HG03175 (cell line): ENCODE data around the gene ISOC2.
"Not testable (repeated sequence)": the region's sequence is repeated elsewhere in the genome, so short reads cannot be mapped to it uniquely, and the experiment has no call there.

Experiments
- ATAC-seq: cut with Tn5 transposase; IDR thresholded peaks from one replicate; pipeline ENCODE4 v1.9.1; 2021; ENCODE audit warnings: mild to moderate bottlenecking, moderate library complexity; ENCODE audit not compliant: unreplicated experiment

The ISOC2 gene

GRCh38 chr19:55418185-55418584 is 43.3 kb downstream of the ISOC2 start:
- ATAC-seq, result no peak

GRCh38 chr19:55410168-55410567 is 51.3 kb downstream of the ISOC2 start:
- ATAC-seq, result no peak

- not testable (repeated sequence) for ATAC-seq
Observed at GRCh38 chr19:55409179-55409578, 52.3 kb downstream of the ISOC2 start.

GRCh38 chr19:55408533-55408872 is 52.9 kb downstream of the ISOC2 start:
- no peak for ATAC-seq

- ATAC-seq, result peak; percentile 90
Observed at GRCh38 chr19:55407800-55408532, 53.5 kb downstream of the ISOC2 start.

GRCh38 chr19:55407550-55407799 is 54.0 kb downstream of the ISOC2 start, which contains the start of gene UBE2S:
Gene UBE2S, minus strand, starts transcription at chr19:55407788. Its CDS starts 199 bp downstream, at chr19:55407589.
- not testable (repeated sequence) for ATAC-seq

- peak; percentile 3 for ATAC-seq
Observed at GRCh38 chr19:55406826-55407549, 54.5 kb downstream of the ISOC2 start.

- no peak for ATAC-seq
Observed at GRCh38 chr19:55406091-55406825, 55.2 kb downstream of the ISOC2 start.

- ATAC-seq, result no peak
Observed at GRCh38 chr19:55405638-55406037, 55.8 kb downstream of the ISOC2 start.
